Islet precursor cell (in vitro differentiated cells): ENCODE measurements around the gene CTSF.
"Not testable (repeated sequence)": the region's sequence is repeated elsewhere in the genome, so short reads cannot be mapped to it uniquely, and the experiment has no call there.

Experiments used
- DNase-seq: peaks from one replicate; pipeline ENCODE4 v3.0.0-alpha.2; 2018

CTSF gene

DNA sequence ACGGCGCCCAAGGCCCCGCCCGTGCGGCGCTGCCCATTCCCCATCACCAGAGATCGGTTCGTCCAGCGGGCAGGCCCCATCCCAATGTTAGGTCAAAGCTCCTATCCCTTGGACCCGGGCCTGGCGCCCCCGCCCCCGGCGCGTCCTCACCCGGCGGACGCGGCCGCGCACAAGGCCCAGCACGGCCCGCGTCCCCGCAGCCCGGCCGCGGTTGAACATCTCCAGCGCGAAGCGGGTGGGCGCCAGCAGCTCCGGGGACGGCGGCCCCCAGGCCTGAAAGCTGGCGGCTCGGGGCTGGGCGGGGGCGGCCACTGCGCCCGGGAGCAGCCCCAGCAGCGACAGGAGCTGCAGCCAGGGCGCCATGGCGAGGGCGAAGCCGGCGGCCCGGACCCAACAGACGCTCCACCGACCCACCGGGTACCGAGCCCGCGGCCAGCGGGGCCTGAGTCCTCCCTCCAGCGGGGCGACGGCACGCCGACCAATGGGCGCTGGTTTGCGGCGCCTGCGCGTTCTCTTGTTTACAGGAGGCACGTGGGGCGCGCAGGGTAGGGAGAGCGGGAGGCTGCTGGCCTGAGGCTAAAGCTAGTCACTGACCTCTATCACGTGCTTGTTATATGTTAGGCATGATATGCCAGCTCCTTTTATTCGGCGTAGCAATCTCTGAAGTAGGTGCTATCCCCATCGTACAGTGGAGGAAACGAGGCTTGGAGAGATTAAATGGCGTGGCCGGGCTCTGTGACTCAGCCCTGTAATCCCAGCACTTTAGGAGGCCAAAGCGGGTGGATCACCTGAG is at the start of gene CTSF:
CTSF (minus strand) TSS at position 483 of the 793 bp plus-strand sequence; CDS start at position 363, 120 bp downstream.
- DNase-seq, result peak; percentile 57

GRCh38 chr11:66617155-66617834 is 48.9 kb upstream of the CTSF start:
- no peak for DNase-seq

DNA sequence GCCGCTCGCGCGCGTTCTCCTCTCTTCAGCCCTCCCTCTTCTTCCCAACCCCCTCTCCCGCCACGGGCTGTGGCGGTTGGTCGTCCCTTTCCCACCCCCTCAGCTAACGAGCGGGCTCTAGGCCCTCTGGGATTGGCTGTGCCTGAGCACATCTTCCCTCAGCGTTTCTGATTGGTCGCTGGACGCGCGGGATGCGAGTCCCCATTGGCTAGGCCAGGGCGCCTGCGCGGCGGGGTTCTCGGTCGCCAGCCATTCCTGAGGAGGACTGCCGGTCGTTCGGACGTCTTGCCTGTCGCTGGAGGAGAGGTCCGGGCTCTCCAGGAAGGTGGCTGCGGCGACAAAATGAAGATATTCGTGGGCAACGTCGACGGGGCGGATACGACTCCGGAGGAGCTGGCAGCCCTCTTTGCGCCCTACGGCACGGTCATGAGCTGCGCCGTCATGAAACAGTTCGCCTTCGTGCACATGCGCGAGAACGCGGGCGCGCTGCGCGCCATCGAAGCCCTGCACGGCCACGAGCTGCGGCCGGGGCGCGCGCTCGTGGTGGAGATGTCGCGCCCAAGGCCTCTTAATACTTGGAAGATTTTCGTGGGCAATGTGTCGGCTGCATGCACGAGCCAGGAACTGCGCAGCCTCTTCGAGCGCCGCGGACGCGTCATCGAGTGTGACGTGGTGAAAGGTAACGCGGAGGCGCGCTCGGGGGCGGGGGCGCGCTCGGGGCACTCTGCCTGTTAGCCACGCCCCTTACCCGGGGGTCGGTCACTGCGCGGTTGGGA is 48.2 kb upstream of the CTSF start, which contains the start of gene RBM14:
RBM14 (plus strand) TSS at position 252 of the 776 bp plus-strand sequence; CDS start at position 343, 91 bp downstream.
- DNase-seq, result peak; percentile 100

DNA sequence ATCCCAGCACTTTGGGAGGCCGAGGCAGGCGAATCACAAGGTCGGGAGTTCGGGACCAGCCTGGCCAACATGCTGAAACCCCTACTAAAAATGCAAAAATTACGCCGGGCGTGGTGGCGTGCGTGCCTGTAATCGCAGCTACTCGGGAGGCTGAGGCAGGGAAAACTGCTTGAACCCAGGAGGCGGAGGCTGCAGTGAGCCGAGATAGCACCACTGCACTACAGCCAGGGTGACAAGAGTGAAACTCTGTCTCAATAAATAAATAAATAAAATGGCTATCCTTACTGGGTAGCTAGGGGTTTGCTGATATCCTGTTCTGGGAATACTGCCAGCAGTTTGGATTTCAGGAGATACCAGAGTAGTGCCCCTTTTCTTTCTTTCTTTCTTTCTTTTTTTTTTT is 45.7 kb upstream of the CTSF start:
- DNase-seq, result no peak

DNA sequence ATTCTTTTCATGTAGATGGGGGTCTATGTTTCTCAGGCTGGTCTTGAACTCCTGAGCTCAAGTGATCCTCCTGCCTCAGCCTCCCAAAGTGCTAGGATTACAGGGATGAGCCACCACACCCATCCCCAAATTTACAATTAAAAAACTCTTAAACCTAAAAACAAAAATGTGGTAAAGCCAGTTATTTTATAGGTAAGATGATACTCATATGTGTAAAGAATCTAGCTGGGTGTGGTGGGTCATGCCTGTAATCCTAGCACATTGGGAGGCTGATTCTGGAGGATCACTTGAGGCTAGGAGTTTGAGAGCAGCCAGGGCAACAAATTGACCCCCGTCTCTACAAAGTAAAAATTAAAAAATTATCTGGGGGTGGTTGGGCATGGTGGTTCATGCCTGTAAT is 44.1 kb upstream of the CTSF start:
- no peak for DNase-seq

DNA sequence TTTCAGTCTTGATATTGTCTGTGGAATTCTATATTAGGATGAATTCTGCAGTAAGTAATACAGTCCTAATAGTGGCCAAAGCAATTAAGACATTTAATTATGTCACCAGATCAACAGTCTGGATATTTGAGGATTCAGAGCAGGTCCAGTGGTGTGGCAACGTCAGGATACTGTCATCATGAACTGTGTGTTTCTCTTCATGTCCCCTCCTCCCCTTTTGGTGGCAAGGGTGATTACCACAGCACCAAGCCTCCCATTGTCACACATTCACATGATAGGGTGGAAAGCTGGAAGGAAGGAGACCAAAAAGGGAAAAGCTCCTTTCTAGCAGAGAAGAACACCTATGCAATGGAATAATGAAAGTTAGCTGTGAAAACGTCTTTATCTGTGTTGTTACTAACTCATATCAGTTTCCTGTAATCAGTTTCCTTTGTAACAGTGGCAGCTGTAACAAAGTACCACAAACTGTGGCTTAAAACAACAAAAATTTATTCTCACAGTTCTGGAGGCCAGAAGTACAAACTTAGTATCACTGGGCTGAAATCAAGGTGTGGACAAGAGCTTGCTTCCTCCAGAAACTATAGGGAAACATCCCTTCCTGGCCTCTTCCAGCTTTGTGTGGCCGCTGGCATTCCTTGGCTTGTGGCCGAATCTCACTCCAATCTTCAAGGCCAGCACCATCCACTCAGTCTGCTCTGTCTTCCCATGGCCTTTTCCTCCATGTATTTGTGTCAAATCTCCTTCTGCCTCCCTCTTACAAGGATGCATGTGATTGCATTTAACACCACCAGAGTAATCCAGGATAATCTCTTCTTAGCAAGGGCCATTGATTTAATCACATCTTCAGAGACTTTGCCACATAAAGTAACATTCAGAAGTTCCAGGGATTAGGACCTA is 41.6 kb upstream of the CTSF start:
- no peak for DNase-seq

DNA sequence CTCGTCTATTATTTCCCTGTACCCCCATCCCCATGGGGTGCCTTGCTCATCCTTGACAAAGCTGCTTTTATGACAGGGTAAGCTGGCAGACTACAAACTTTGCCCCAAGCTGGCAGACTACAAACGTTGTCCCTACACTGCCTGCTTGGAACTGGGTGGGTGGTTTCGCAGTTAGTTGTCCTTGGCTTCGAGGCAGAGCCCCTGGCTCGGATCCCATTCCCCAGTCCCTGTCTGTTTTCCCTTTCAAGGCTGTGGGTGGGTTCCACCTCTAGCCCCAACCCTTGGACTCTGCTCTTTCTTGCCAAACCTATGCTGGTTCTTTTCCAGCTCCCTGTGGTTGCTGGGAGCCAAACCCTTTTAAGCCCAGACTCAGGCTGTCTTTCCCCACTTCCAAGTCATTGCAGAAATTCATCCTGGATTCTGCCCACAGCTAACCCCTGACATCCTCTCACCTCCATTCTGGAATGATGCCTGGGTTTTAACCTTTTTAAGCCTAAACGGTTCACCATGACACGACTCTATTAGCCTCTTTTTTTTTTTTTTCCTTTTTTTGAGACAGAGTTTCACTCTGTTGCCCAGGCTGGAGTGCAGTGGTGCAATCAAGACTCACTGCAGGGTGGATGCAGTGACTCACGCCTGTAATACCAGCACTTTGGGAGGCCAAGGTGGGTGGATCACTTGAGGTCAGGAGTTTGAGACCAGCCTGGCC is 38.9 kb upstream of the CTSF start:
- DNase-seq, result no peak

DNA sequence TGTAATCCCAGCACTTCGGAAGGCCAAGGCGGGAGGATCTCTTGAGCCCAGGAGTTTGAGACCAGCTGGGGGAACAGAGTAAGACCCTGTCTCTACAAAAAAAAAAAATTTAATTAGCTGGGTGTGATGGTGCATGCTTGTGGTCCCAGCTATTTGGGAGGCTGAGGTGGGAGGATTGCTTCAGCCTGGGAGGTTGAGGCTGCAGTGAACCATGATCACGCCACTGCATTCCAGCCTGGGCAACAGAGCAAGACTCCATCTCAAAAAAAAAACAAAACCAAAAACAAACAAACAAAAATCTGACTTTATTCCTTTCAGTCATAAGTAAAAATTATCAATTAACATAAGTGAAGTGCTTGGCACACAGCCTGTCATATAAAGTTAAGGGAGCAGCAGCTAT is 38.2 kb upstream of the CTSF start:
- DNase-seq, result not testable (repeated sequence)

GRCh38 chr11:66604155-66604554 is 35.7 kb upstream of the CTSF start:
- DNase-seq, result no peak

GRCh38 chr11:66603072-66603471 is 34.7 kb upstream of the CTSF start:
- DNase-seq, result no peak

DNA sequence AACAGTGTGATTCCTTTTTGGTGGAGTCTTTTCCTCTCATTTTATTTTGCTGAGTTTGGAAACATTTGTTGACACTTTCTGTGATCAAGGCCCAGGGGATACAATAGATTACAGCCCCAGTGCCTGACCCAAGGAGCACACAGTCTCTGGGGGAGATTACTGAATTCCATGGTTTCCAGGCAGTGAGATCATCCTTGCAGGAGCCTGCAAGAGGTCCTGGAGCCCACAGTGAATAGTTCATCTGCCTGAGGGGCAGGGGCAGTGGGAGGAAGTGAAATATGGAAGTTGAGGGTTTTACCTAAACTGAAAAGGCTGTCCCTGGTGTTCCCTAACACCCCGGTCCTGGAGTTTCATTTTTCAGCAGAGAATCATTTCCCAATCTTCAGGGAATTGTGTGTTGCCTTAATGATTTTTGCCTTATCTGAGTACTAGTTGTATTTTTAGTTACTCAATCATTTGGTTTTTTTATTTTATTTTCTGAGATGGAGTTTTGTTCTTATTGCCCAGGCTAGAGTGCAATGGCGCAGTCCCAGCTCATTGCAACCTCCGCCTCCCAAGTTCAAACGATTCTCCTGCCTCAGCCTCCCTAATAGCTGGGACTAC is 32.3 kb upstream of the CTSF start:
- no peak for DNase-seq

DNA sequence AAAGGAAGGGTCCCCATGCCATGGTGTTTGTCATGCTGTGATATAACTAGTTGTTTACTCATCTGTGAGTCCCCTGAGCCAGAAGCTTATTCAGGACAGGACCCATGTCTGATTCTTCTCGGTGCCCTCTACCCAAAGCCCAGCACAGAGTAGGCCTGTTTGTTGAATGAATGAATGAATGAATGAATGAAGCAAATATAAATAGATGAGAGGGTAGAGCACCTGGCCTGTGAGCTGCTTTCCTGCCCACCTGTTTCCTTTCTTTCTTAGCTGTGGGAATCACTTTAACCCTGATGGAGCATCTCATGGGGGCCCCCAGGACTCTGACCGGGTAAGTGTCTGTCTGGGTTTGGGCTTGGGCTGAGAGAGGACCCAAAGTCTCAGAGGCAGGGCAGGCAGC is 31.8 kb upstream of the CTSF start:
- no peak for DNase-seq

- no peak for DNase-seq
Observed at GRCh38 chr11:66598993-66599392, 30.6 kb upstream of the CTSF start.

DNA sequence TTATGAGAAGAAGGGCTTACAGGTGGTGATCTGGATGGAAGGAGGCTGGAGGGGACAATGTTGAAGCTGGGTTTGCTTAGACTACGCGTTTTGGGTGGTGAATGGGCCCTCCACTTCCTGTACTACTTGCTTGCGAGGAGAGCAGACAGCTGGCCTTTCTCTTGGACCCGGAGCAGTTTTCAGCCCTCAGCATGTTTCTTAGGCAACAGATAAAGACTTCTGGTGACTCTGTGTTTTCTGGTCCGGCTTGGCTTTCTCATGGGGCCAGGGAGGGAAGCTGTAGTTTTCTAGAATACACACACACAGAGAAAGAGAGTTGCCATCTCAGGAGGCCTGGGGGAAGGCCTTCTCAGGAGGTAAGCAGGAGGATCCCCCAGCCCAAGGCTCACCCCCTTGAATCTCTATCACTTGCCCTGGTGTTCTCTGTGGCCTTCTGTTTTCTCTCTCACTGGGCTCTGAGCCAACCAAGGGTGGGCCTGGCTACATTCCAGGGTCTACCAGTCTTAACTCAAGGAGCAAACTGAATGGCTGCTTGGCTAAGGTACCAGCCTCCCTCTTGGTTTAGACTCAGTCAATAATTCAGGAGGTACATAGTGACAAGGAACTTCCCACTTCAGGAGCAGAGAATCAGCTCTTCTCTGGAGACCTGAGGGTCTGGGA is 27.0 kb upstream of the CTSF start:
- DNase-seq, result no peak

DNA sequence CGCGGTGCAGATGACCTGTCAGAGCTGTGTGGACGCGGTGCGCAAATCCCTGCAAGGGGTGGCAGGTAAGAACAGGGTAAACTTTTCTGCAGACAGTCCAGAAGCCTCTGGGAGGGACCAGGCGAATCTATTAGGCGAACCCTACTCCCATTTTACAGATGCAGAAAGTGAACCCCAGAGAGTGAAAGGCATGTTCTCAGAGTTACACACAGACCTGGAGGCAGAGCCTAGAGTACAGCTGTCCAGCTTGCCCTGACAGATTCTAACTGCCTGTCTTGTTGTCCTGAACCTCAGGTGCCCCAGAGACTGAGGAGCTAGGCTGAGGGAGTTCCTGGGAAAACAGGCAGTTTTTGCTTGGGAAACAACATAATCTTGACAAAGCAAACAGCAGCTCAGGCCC is 25.2 kb upstream of the CTSF start:
- no peak for DNase-seq

GRCh38 chr11:66593303-66593635 is 24.9 kb upstream of the CTSF start:
- DNase-seq, result no peak

GRCh38 chr11:66592457-66593302 is 24.3 kb upstream of the CTSF start, which contains the start of the genes CCDC87 and CCS:
Gene CCDC87 (minus strand): TSS chr11:66593063. CDS start chr11:66593015, 48 bp downstream.
Gene CCS (plus strand): TSS chr11:66593185. CDS start chr11:66593262, 77 bp downstream.
- DNase-seq, result peak; percentile 97

- DNase-seq, result no peak
Observed at GRCh38 chr11:66591175-66591574, 22.8 kb upstream of the CTSF start.

GRCh38 chr11:66589996-66590675 is 21.7 kb upstream of the CTSF start:
- no peak for DNase-seq
